Bronchial epithelial cell (primary cell): ENCODE results near the gene ITIH5. TPM values are rescaled to one million over a fixed set of nuclear protein-coding genes. Genes with fewer than 3 reads are reported as not detected.

Source experiments
- DNase-seq: peaks from one replicate; pipeline ENCODE4 v3.0.0-alpha.2; 2010; ENCODE audit warnings: low read depth
- FAIRE-seq: peaks from 2 replicates; lab custom pipeline; 2011; peaks lifted over from hg19 to GRCh38; lab: Jason Lieb, UNC
- H3K27me3 ChIP-seq: 2 replicates; pipeline ENCODE4 v1.5.1; 2011; ENCODE audit warnings: low read length; ENCODE audit not compliant: control insufficient read depth, insufficient read depth
- H3K36me3 ChIP-seq: 2 replicates; pipeline ENCODE4 v1.5.1; 2011; ENCODE audit warnings: low read length; ENCODE audit not compliant: control insufficient read depth, insufficient read depth
- H3K4me3 ChIP-seq: 2 replicates; pipeline ENCODE4 v1.5.1; 2011; ENCODE audit warnings: mild to moderate bottlenecking, low read depth, low read length, control low read depth
- total RNA-seq: library from RNA; depleted of rRNA; stranded (reverse); fragments of >200 nt; gene quantifications from 2 replicates; pipeline ENCODE4 v1.2.1, GENCODE V29; 2014
- TF ChIP-seq, protein P1 (sequence below): IDR thresholded peaks from 2 replicates; pipeline ENCODE4 v1.5.1; 2011; ENCODE audit warnings: mild to moderate bottlenecking, moderate library complexity, low read length, control low read depth, inconsistent platforms; ENCODE audit not compliant: insufficient read depth, severe bottlenecking

ITIH5 gene
- total RNA-seq, 1 donor from 2014 or later: not detected

DNA sequence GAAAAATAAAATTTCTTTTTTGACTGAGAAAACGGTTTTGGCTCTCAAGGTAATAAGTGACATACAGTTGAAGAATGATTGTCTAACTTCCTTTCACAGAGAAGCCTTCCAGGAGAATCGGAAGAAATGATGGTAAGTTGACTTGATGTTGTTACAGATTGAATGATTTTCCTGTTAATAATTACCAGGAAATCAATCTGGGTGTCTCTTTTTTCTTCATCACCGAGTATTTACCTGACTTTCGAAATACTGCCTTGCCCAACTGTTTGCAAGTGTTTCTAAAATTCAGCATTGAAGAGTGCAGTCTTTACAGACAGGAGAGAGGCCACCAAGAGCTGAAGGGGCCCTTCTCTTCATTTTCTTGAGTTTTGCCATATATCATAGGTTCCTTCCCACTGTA, 40.3 kb upstream of the ITIH5 start:
- Histone ChIP-seq H3K27me3 (no peaks in the 10 kb centered on the region), H3K4me3 (no peak overlapping the region), H3K36me3 (no peaks in the 10 kb centered on the region)
- FAIRE-seq (no peak), DNase-seq (no peak)
- TF ChIP-seq, protein P1, sequence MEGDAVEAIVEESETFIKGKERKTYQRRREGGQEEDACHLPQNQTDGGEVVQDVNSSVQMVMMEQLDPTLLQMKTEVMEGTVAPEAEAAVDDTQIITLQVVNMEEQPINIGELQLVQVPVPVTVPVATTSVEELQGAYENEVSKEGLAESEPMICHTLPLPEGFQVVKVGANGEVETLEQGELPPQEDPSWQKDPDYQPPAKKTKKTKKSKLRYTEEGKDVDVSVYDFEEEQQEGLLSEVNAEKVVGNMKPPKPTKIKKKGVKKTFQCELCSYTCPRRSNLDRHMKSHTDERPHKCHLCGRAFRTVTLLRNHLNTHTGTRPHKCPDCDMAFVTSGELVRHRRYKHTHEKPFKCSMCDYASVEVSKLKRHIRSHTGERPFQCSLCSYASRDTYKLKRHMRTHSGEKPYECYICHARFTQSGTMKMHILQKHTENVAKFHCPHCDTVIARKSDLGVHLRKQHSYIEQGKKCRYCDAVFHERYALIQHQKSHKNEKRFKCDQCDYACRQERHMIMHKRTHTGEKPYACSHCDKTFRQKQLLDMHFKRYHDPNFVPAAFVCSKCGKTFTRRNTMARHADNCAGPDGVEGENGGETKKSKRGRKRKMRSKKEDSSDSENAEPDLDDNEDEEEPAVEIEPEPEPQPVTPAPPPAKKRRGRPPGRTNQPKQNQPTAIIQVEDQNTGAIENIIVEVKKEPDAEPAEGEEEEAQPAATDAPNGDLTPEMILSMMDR: no peak

DNA sequence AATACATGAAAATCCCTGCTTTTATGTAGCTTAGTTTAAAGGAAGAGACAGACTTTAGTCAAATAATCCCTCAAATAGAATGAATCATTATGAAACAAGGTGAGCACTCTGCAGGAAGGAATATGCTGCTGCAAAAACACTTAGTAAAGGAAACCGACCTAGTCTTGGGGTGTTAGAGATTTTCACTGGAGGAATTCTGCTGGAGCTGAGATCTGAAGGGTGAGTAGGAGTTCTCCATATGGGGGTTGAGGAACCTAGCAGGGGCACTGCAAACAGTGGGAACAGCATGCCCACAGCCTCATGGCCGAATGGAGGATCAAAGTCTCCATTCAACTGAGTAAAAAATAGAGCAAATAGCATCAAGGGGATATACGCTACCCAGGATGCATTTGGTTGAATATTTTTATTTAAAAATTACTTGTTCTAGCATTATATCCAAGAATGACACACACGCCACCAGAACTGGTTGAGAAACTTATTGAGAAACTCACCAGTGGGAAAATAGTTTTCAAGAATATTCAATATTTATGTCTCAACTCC, 39.8 kb upstream of the ITIH5 start:
- H3K27me3 ChIP-seq: no peaks in the 10 kb centered on the region
- DNase-seq: no peak
- TF ChIP-seq, protein P1: no peak
- H3K36me3 ChIP-seq: no peaks in the 10 kb centered on the region
- no peak for FAIRE-seq
- H3K4me3 ChIP-seq: no peak overlapping the region

DNA sequence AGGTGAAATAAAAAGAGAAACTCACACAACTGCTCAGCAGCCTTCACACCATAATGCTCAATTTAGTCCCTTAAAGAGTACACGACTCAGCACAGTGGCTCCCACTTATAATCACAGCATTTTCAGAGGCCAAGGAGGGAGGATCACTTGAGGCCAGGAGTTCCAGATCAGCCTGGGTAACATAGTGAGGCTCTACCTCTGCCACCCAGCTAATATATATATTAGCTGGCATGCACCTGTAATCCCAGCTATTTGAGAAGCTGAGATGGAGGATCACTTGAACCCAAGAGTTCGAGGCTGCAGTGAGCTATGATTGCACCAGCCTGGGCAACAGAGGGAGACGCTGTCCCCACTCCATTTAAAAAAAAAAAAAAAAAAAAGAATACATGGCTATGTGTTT, 38.6 kb upstream of the ITIH5 start:
- H3K36me3 ChIP-seq: no peaks in the 10 kb centered on the region
- TF ChIP-seq, protein P1: no peak
- no peaks in the 10 kb centered on the region for H3K27me3 ChIP-seq
- no peak overlapping the region for H3K4me3 ChIP-seq
- DNase-seq: no peak
- no peak for FAIRE-seq

DNA sequence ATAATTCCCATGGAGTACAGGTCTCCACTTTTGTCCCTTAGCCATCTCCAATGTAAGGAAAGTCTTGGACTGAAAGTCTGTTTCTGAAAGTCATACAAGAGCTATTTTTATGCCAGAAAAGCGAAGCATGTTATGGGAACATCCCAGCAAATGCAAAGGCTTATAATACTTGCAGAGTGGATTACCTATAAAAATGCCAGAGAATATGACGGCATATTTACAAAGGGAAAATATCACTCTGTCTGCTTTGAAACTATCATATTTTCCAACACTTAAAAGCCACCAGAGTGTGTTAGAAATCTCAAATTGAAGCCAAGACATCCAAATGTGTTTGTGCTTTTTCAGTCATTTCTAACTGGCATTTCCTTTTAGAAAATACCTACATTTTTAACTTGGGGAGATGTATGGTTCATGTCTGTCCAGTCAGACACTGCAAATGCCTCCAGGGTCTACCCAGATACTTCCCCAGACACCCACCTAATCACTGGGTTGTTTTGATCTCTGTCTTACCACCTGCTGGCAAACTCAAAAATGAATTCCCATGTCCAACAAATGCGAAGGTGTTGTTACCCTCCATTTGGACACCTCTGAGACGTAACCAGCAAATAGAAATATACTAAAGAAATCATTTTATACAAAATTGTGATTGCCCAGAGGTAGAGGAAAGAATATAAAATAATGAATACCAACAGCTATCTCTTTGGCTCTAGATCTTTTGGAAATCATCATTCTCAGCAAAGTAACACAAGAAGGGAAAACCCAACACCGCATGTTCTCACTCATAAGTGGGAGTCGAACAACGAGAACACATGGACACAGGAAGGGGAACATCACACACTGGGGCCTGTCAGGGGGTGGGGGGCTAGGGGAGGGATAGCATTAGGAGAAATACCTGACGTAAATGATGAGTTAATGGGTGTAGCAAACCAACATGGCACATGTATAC, 37.6 kb upstream of the ITIH5 start:
- no peak overlapping the region for H3K4me3 ChIP-seq
- H3K27me3 ChIP-seq: no peaks in the 10 kb centered on the region
- FAIRE-seq (no peak), DNase-seq (no peak)
- TF ChIP-seq, protein P1: no peak
- H3K36me3 ChIP-seq: no peaks in the 10 kb centered on the region

DNA sequence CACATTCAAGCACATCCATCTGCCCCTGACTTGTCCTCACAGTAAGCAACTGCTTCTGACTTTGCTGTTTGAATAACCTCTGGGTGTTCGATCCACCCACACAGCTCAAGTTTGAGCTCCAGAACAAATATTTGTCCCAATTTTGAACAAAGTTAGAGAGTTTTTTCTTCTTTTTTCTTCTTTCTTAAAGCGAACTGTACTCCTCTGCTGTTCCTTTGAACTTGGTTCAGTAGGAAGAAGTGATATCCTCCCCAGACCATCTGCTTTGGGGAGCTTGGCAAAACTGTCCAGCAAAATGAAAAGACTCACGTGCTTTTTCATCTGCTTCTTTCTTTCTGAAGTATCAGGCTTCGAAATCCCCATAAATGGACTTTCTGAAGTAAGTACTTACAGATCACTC, 36.4 kb upstream of the ITIH5 start, which contains the start of gene ITIH2:
Gene ITIH2, plus strand, starts transcription at position 177 of the 400 bp plus-strand sequence. Its CDS starts 119 bp downstream, at position 296.
- no peaks in the 10 kb centered on the region for H3K27me3 ChIP-seq
- FAIRE-seq (no peak), DNase-seq (no peak)
- TF ChIP-seq, protein P1: no peak
- no peak within 1 kb of the TSS for H3K4me3 ChIP-seq
- no peaks in the 10 kb centered on the region for H3K36me3 ChIP-seq
